ENCODE data around the gene TMEM37. TPM values are rescaled to one million over a fixed set of nuclear protein-coding genes. Genes with fewer than 3 reads are reported as not detected.

Gene TMEM37
- total RNA-seq, 6 experiments from 2014 or later = not detected

GRCh38 chr2:119463990-119464389 lies 32.3 kb downstream of the TMEM37 start:
- H3K27ac Mint-ChIP-seq = no peak overlapping the region
- no peaks in the 10 kb centered on the region for H3K36me3 Mint-ChIP-seq (ENCODE audit: low read depth)
- H3K4me1 Mint-ChIP-seq (ENCODE audit: low read depth) = peaks cover 6% of the 10 kb centered on the region; the same call in 1 of the 2 replicates
- H3K9me3 Mint-ChIP-seq = no peaks in the 10 kb centered on the region
- TF ChIP-seq CTCF (IDR thresholded peaks at IDR 0.05) = no peak
- no peak overlapping the region for H3K4me3 Mint-ChIP-seq
- peaks cover 15% of the 10 kb centered on the region for H3K27me3 Mint-ChIP-seq (ENCODE audit: insufficient read depth)
- no peak for DNase-seq

- no peak overlapping the region for H3K27ac Mint-ChIP-seq
Observed at GRCh38 chr2:119464981-119465380, 33.3 kb downstream of the TMEM37 start.

GRCh38 chr2:119465687-119466086 lies 34.0 kb downstream of the TMEM37 start:
- no peak for DNase-seq
- no peak overlapping the region for H3K4me3 Mint-ChIP-seq
- no peaks in the 10 kb centered on the region for H3K9me3 Mint-ChIP-seq
- H3K27ac Mint-ChIP-seq = no peak overlapping the region
- TF ChIP-seq CTCF (IDR thresholded peaks at IDR 0.05) = no peak
- H3K4me1 Mint-ChIP-seq (ENCODE audit: low read depth) = peaks cover 6% of the 10 kb centered on the region; the same call in 1 of the 2 replicates
- H3K36me3 Mint-ChIP-seq (ENCODE audit: low read depth) = no peaks in the 10 kb centered on the region
- peaks cover 9% of the 10 kb centered on the region for H3K27me3 Mint-ChIP-seq (ENCODE audit: insufficient read depth)

More at GRCh38 chr2:119464981-119465380, 33.3 kb downstream of the TMEM37 start:
- Mint-ChIP-seq H3K4me1 (ENCODE audit: low read depth) (peaks cover 6% of the 10 kb centered on the region; the same call in 1 of the 2 replicates), H3K36me3 (ENCODE audit: low read depth) (no peaks in the 10 kb centered on the region), H3K4me3 (no peak overlapping the region), H3K9me3 (no peaks in the 10 kb centered on the region), H3K27me3 (ENCODE audit: insufficient read depth) (peaks cover 15% of the 10 kb centered on the region)
- no peak for TF ChIP-seq CTCF (IDR thresholded peaks at IDR 0.05)
- DNase-seq = no peak

- Mint-ChIP-seq H3K27me3 (ENCODE audit: insufficient read depth) (peaks cover 3% of the 10 kb centered on the region), H3K4me1 (ENCODE audit: low read depth) (peaks cover 6% of the 10 kb centered on the region; the same call in 1 of the 2 replicates), H3K4me3 (no peak overlapping the region), H3K36me3 (ENCODE audit: low read depth) (no peaks in the 10 kb centered on the region), H3K27ac (no peak overlapping the region), H3K9me3 (no peaks in the 10 kb centered on the region)
- no peak for DNase-seq
- no peak for TF ChIP-seq CTCF (IDR thresholded peaks at IDR 0.05)
Observed at GRCh38 chr2:119466373-119466772, 34.7 kb downstream of the TMEM37 start.

- no peaks in the 10 kb centered on the region for H3K9me3 Mint-ChIP-seq
- no peak overlapping the region for H3K4me3 Mint-ChIP-seq
- no peaks in the 10 kb centered on the region for H3K36me3 Mint-ChIP-seq (ENCODE audit: low read depth)
- H3K27ac Mint-ChIP-seq = no peak overlapping the region
- H3K4me1 Mint-ChIP-seq (ENCODE audit: low read depth) = peaks cover 6% of the 10 kb centered on the region; the same call in 1 of the 2 replicates
- H3K27me3 Mint-ChIP-seq (ENCODE audit: insufficient read depth) = peaks cover 3% of the 10 kb centered on the region
- TF ChIP-seq CTCF (IDR thresholded peaks at IDR 0.05) = no peak
- peak; percentile 39 for DNase-seq
Observed at GRCh38 chr2:119468154-119468955, 36.7 kb downstream of the TMEM37 start.
